ENCODE results near the gene ASB13.

ASB13 gene

GRCh38 chr10:5640036-5640435 is 26.4 kb downstream of the ASB13 start:
- Histone ChIP-seq H3K9ac (ENCODE audit: low read length) (no peak overlapping the region), H2AFZ (ENCODE audit: low read length) (no peak overlapping the region), H3K27me3 (replicated peaks; ENCODE audit: insufficient read depth, low read length) (no peaks in the 10 kb centered on the region), H3K79me2 (ENCODE audit: low read length) (no peaks in the 10 kb centered on the region), H3K9me2 (replicated peaks; ENCODE audit: insufficient read depth, low read length) (no peaks in the 10 kb centered on the region), H3K4me1 (ENCODE audit: low read length) (no peaks in the 10 kb centered on the region), H3K36me3 (replicated peaks; ENCODE audit: insufficient read depth, low read length) (no peaks in the 10 kb centered on the region), H3F3A (ENCODE audit: insufficient read depth, low read length) (no peaks in the 10 kb centered on the region), H3K9me3 (replicated peaks; ENCODE audit: insufficient read depth, low read length) (no peaks in the 10 kb centered on the region), H3K4me3 (ENCODE audit: low read length) (no peak overlapping the region), H3K27ac (ENCODE audit: low read length) (no peak overlapping the region), H4K20me1 (ENCODE audit: insufficient read depth, low read length) (no peaks in the 10 kb centered on the region), H3K4me2 (ENCODE audit: low read depth, low read length) (no peak overlapping the region)
- TF ChIP-seq EZH2 (optimal IDR thresholded peaks at IDR 0.05; ENCODE audit: low read depth, low read length) (no peak), CTCF (IDR thresholded peaks at IDR 0.05; ENCODE audit: low read length) (no peak), EZH2phosphoT487 (IDR thresholded peaks at IDR 0.05; ENCODE audit: low read length) (no peak)
- no peak for DNase-seq

GRCh38 chr10:5639066-5639465 is 27.3 kb downstream of the ASB13 start:
- Histone ChIP-seq H3K9ac (ENCODE audit: low read length) (no peak overlapping the region), H3K79me2 (ENCODE audit: low read length) (no peaks in the 10 kb centered on the region), H2AFZ (ENCODE audit: low read length) (no peak overlapping the region), H3K9me3 (replicated peaks; ENCODE audit: insufficient read depth, low read length) (no peaks in the 10 kb centered on the region), H3K36me3 (replicated peaks; ENCODE audit: insufficient read depth, low read length) (no peaks in the 10 kb centered on the region), H3F3A (ENCODE audit: insufficient read depth, low read length) (no peaks in the 10 kb centered on the region), H3K4me1 (ENCODE audit: low read length) (no peaks in the 10 kb centered on the region), H3K27me3 (replicated peaks; ENCODE audit: insufficient read depth, low read length) (no peaks in the 10 kb centered on the region), H3K27ac (ENCODE audit: low read length) (no peak overlapping the region), H4K20me1 (ENCODE audit: insufficient read depth, low read length) (no peaks in the 10 kb centered on the region), H3K4me2 (ENCODE audit: low read depth, low read length) (no peak overlapping the region), H3K9me2 (replicated peaks; ENCODE audit: insufficient read depth, low read length) (no peaks in the 10 kb centered on the region), H3K4me3 (ENCODE audit: low read length) (no peak overlapping the region)
- TF ChIP-seq CTCF (IDR thresholded peaks at IDR 0.05; ENCODE audit: low read length), result no peak
- no peak for TF ChIP-seq EZH2phosphoT487 (IDR thresholded peaks at IDR 0.05; ENCODE audit: low read length)
- TF ChIP-seq EZH2 (optimal IDR thresholded peaks at IDR 0.05; ENCODE audit: low read depth, low read length), result no peak
- DNase-seq, result no peak

- no peak overlapping the region for H2AFZ ChIP-seq (ENCODE audit: low read length)
- TF ChIP-seq EZH2 (optimal IDR thresholded peaks at IDR 0.05; ENCODE audit: low read depth, low read length) (no peak), CTCF (IDR thresholded peaks at IDR 0.05; ENCODE audit: low read length) (no peak), EZH2phosphoT487 (IDR thresholded peaks at IDR 0.05; ENCODE audit: low read length) (no peak)
- H4K20me1 ChIP-seq (ENCODE audit: insufficient read depth, low read length), result no peaks in the 10 kb centered on the region
Observed at GRCh38 chr10:5638494-5638893, 27.9 kb downstream of the ASB13 start.

More at GRCh38 chr10:5638494-5638893, 27.9 kb downstream of the ASB13 start:
- Histone ChIP-seq H3K27me3 (replicated peaks; ENCODE audit: insufficient read depth, low read length) (no peaks in the 10 kb centered on the region), H3K27ac (ENCODE audit: low read length) (no peak overlapping the region), H3K79me2 (ENCODE audit: low read length) (no peaks in the 10 kb centered on the region), H3F3A (ENCODE audit: insufficient read depth, low read length) (no peaks in the 10 kb centered on the region), H3K9me3 (replicated peaks; ENCODE audit: insufficient read depth, low read length) (no peaks in the 10 kb centered on the region), H3K4me1 (ENCODE audit: low read length) (no peaks in the 10 kb centered on the region), H3K4me3 (ENCODE audit: low read length) (no peak overlapping the region), H3K9ac (ENCODE audit: low read length) (no peak overlapping the region), H3K9me2 (replicated peaks; ENCODE audit: insufficient read depth, low read length) (no peaks in the 10 kb centered on the region), H3K4me2 (ENCODE audit: low read depth, low read length) (no peak overlapping the region), H3K36me3 (replicated peaks; ENCODE audit: insufficient read depth, low read length) (no peaks in the 10 kb centered on the region)
- DNase-seq, result no peak
